RWPE2 (cell line): ENCODE data around the gene MRPS18C.
"Not testable (repeated sequence)": the region's sequence is repeated elsewhere in the genome, so short reads cannot be mapped to it uniquely, and the experiment has no call there.

Source experiments
- ATAC-seq: fragments of 200-7000 bp; cut with Tn5 transposase; 3 replicates; pipeline ENCODE4 v1.9.1; 2021; ENCODE audit warnings: low read depth
- DNase-seq: peaks from one replicate; pipeline ENCODE4 v3.0.0-alpha.2; 2020; ENCODE audit warnings: low spot score
- H3K27ac ChIP-seq: fragments of 450-650 bp; 2 replicates; pipeline ENCODE4 v1.5.1; 2017; ENCODE audit warnings: mild to moderate bottlenecking; ENCODE audit not compliant: poor library complexity, severe bottlenecking
- H3K27me3 ChIP-seq: fragments of 250-450 bp; sonication (Bioruptor Pico); 2 replicates; pipeline ENCODE4 v1.5.1; 2021; ENCODE audit warnings: mild to moderate bottlenecking, moderate library complexity; ENCODE audit not compliant: insufficient read depth, poor library complexity, severe bottlenecking
- H3K36me3 ChIP-seq: fragments of 250-450 bp; sonication (Bioruptor Pico); 2 replicates; pipeline ENCODE4 v1.5.1; 2020; ENCODE audit warnings: low read depth, mild to moderate bottlenecking, moderate library complexity
- H3K4me1 ChIP-seq: fragments of 250-450 bp; sonication (Bioruptor Pico); 2 replicates; pipeline ENCODE4 v1.5.1; 2021; ENCODE audit warnings: mild to moderate bottlenecking, moderate library complexity; ENCODE audit not compliant: insufficient read depth, poor library complexity, severe bottlenecking
- H3K4me3 ChIP-seq: fragments of 250-450 bp; sonication (Bioruptor Pico); 2 replicates; pipeline ENCODE4 v1.5.1; 2021; ENCODE audit warnings: mild to moderate bottlenecking, moderate library complexity; ENCODE audit not compliant: severe bottlenecking
- H3K9me3 ChIP-seq: fragments of 250-450 bp; sonication (Bioruptor Pico); 2 replicates; pipeline ENCODE4 v1.5.1; 2021; ENCODE audit warnings: mild to moderate bottlenecking, moderate library complexity; ENCODE audit not compliant: severe bottlenecking
- TF ChIP-seq, protein P1 (sequence below): fragments of 450-650 bp; IDR thresholded peaks from one replicate; pipeline ENCODE4 v1.5.1; 2017; ENCODE audit warnings: mild to moderate bottlenecking, moderate library complexity; ENCODE audit not compliant: poor library complexity, severe bottlenecking

Gene MRPS18C

GRCh38 chr4:83498187-83498586 is 42.3 kb downstream of the MRPS18C start:
- TF ChIP-seq, protein P1, sequence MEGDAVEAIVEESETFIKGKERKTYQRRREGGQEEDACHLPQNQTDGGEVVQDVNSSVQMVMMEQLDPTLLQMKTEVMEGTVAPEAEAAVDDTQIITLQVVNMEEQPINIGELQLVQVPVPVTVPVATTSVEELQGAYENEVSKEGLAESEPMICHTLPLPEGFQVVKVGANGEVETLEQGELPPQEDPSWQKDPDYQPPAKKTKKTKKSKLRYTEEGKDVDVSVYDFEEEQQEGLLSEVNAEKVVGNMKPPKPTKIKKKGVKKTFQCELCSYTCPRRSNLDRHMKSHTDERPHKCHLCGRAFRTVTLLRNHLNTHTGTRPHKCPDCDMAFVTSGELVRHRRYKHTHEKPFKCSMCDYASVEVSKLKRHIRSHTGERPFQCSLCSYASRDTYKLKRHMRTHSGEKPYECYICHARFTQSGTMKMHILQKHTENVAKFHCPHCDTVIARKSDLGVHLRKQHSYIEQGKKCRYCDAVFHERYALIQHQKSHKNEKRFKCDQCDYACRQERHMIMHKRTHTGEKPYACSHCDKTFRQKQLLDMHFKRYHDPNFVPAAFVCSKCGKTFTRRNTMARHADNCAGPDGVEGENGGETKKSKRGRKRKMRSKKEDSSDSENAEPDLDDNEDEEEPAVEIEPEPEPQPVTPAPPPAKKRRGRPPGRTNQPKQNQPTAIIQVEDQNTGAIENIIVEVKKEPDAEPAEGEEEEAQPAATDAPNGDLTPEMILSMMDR, result no peak
- H3K27ac ChIP-seq, result no peak overlapping the region
- H3K4me3 ChIP-seq, result no peak overlapping the region
- no peaks in the 10 kb centered on the region for H3K9me3 ChIP-seq
- ATAC-seq, result no peak
- no peak for DNase-seq
- H3K36me3 ChIP-seq, result no peaks in the 10 kb centered on the region
- no peaks in the 10 kb centered on the region for H3K4me1 ChIP-seq
- no peaks in the 10 kb centered on the region for H3K27me3 ChIP-seq

- not testable (repeated sequence) for H3K4me1 ChIP-seq, DNase-seq, H3K9me3 ChIP-seq
These were observed 45.8 kb downstream of the MRPS18C start for GRCh38 chr4:83501671-83502070.

GRCh38 chr4:83503974-83504373 is 48.1 kb downstream of the MRPS18C start:
- Histone ChIP-seq H3K36me3 (no peaks in the 10 kb centered on the region), H3K4me1 (no peaks in the 10 kb centered on the region), H3K4me3 (no peak overlapping the region), H3K27ac (no peak overlapping the region), H3K9me3 (no peaks in the 10 kb centered on the region), H3K27me3 (no peaks in the 10 kb centered on the region)
- DNase-seq (no peak), ATAC-seq (no peak)
- TF ChIP-seq, protein P1, result no peak

More at GRCh38 chr4:83501671-83502070, 45.8 kb downstream of the MRPS18C start:
- H3K4me3 ChIP-seq, H3K36me3 ChIP-seq, H3K27ac ChIP-seq, H3K27me3 ChIP-seq, ATAC-seq: not testable (repeated sequence)

GRCh38 chr4:83504503-83504902 is 48.6 kb downstream of the MRPS18C start:
- Histone ChIP-seq H3K4me3 (no peak overlapping the region), H3K27me3 (no peaks in the 10 kb centered on the region), H3K36me3 (no peaks in the 10 kb centered on the region), H3K9me3 (no peaks in the 10 kb centered on the region), H3K4me1 (no peaks in the 10 kb centered on the region), H3K27ac (no peak overlapping the region)
- DNase-seq (no peak), ATAC-seq (no peak)
- TF ChIP-seq, protein P1, result no peak

DNA sequence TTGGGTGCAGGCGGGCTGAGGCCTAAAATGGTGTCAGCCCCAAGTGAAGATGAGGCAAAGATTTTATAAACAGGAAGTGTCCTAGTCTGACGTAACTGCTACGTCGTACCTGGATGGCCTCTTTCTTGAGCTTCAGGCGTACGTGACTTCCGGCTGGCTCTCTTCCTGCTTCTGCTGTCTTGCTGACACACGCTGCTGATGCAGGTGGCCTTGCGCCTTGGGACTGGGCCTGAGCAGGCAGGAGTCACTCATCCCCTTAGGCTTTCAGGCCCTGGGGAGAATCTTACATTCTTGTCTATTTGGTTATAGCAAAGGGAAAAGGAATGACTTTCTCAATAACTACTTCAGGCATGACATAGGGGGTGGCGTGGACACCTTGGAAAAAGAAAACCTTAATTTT is 49.1 kb downstream of the MRPS18C start:
- no peaks in the 10 kb centered on the region for H3K4me1 ChIP-seq
- no peaks in the 10 kb centered on the region for H3K36me3 ChIP-seq
- no peaks in the 10 kb centered on the region for H3K9me3 ChIP-seq
- TF ChIP-seq, protein P1, result no peak
- no peaks in the 10 kb centered on the region for H3K27me3 ChIP-seq
- ATAC-seq, result no peak
- DNase-seq, result no peak
- H3K27ac ChIP-seq, result no peak overlapping the region
- no peak overlapping the region for H3K4me3 ChIP-seq
